ENCODE results near the gene OR52D1.

- TF ChIP-seq POLR2AphosphoS5 (IDR thresholded peaks at IDR 0.05) = no peak
- TF ChIP-seq, protein P1, sequence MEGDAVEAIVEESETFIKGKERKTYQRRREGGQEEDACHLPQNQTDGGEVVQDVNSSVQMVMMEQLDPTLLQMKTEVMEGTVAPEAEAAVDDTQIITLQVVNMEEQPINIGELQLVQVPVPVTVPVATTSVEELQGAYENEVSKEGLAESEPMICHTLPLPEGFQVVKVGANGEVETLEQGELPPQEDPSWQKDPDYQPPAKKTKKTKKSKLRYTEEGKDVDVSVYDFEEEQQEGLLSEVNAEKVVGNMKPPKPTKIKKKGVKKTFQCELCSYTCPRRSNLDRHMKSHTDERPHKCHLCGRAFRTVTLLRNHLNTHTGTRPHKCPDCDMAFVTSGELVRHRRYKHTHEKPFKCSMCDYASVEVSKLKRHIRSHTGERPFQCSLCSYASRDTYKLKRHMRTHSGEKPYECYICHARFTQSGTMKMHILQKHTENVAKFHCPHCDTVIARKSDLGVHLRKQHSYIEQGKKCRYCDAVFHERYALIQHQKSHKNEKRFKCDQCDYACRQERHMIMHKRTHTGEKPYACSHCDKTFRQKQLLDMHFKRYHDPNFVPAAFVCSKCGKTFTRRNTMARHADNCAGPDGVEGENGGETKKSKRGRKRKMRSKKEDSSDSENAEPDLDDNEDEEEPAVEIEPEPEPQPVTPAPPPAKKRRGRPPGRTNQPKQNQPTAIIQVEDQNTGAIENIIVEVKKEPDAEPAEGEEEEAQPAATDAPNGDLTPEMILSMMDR (IDR thresholded peaks at IDR 0.05) = no peak
Observed at GRCh38 chr11:5521540-5521939, 33.1 kb downstream of the OR52D1 start.

All from esophagus muscularis mucosa (tissue), 3 donors.